ENCODE measurements around the gene MGMT.

Gene MGMT

DNA sequence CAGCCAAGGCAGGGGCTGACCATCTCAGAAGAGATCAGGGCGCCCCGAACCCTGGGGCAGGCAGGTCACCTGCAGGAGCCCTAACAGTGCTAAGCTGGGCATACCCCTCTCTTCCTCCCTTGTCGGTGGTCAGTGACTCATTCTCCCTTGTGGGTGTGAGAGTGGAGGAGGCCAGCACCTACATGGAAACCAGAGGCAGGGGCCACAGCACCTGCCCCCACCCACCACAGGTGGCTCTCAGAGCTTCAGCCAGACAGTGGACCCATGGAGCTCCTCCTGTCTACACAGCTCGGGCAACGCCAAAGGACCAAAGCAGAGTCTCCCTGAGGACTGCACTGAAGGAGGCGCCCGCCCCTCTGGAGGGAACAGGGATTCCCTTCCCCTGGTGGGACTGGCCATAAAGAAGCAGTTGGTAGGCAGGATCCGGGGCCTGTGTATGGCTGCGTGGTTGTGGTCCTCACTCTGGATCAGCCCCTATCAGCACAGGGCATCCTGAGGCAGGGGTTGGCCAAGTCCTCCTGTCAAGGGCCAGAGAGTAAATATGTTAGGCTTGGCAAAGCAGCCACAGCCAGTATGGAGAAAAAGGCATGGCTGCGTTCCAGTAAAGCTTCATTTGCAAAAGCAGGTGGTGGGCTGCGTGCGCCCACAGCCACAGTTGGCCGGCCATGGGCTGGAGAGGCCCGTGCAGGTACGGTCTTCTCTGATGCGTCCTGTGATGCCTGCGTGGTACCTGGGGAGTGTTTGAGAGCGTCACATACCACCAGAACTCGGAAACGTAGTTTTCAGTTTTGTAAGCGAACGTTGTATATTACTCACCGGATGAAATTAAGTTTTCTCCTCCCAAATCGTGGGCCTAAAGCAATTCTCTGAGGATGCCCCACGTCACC lies 298.9 kb downstream of the MGMT start:
- DNase-seq, result no peak

DNA sequence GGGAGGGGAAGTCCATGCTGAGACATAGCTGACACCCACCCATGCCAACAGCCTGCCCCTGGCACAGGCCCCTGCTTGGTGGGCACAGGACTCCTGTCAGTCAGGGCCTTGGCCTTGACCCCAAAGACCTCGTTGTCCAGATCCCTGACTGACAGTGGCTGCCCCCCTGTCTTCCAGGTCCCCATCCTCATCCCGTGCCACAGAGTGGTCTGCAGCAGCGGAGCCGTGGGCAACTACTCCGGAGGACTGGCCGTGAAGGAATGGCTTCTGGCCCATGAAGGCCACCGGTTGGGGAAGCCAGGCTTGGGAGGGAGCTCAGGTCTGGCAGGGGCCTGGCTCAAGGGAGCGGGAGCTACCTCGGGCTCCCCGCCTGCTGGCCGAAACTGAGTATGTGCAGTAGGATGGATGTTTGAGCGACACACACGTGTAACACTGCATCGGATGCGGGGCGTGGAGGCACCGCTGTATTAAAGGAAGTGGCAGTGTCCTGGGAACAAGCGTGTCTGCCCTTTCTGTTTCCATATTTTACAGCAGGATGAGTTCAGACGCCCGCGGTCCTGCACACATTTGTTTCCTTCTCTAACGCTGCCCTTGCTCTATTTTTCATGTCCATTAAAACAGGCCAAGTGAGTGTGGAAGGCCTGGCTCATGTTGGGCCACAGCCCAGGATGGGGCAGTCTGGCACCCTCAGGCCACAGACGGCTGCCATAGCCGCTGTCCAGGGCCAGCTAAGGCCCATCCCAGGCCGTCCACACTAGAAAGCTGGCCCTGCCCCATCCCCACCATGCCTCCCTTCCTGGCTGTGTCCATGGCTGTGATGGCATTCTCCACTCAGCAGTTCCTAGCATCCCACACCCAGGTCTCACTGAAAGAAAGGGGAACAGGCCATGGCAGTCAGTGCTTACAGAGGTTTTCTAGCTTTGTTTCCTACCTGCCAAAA lies 299.8 kb downstream of the MGMT start:
- no peak for DNase-seq

DNA sequence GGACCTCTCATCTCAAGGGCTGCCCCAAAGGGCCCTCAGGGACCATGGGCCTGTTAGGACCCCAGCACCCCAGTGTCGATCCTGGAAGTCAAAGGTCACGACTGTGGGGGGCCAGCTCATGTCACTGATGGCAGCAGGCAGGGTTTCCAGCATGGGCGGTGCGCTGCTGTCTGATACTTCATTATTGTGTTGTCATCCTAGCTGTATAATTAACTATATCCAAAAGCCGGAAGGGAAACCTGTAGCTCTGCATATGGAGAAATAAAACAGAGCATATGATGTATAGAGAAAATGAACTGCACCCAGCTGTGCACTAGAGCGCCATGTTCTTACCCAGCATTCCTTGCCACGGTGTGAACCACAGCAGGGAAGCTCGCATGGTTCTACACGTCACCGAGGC lies 300.7 kb downstream of the MGMT start:
- no peak for DNase-seq

DNA sequence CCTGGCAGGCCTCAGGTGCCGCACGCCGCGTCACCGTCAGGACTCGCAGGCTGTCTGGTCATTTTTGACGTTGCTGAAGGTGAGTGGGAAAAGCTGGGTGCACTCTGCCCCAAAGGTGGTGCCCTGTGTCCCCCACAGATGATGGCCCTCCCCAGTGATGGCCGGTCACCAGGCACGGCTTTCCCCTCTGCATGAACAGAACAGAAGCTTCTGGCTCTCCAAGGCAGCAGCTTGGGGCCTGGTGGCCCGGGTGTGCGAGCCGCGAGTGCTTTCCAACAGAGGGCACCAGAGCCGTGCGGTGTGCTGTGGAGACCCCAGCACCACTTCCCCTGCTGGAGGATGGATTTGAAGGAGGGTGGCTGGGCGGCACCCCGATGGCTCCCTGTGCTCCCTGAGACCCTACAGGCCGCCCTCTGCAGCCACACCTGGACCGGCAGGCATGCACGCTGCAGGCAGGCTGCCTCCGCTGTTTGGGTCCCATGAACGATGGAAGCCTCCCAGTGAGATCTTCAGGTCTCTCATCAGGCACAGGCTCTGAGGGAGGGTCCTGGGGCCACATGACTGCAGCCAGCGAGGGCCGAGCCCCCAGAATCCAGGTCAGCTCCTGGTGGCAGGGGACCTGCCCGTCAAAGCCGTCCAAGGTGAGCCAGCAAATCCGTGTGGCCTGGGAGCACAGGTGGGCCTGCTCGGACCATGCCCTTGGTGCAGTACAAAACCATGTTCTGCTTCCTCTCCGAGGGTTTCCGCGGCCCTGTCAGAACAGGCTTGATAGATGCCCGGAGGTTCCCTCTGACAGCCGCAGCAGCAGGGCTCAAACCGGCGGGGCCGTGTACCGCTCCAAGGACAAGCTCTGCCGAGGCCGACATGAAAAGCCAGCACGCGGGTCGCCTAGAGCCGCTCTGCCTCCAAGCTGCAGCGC lies 301.7 kb downstream of the MGMT start:
- DNase-seq, result no peak

DNA sequence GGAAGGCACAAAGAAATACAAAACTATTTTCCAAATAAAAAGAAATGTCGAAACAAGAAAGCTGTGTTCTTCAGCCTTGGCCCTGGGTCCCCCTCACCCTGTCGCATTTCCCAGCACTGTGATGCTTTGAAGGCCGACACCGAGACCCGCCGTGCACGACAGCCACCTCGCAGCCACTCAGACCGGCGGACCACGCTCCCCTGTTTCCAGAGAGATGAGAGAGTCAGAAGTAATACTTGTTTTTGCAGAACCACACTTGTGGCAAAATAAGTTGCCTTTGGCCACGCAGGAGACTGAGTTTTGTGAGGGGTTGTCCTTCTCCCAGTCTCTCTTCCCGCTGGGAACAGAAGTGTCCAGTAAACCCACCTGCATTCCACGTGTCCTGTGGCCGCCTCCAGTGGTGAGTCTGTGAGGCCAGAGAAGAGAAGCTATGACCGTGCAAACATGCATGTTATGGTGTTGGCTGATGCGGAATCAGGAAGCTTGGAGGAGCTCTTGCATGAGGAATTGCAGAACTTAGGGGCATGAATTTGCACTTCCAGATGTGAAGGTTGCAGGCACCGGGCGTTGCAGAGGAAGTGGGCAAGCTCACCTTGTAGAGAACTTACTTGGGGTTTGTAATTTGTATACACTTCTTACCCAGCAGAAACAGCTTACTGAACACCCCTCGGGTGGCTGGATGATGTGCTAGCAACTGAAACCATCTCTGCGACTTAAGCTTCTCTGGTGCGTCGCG lies 302.5 kb downstream of the MGMT start:
- no peak for DNase-seq

DNA sequence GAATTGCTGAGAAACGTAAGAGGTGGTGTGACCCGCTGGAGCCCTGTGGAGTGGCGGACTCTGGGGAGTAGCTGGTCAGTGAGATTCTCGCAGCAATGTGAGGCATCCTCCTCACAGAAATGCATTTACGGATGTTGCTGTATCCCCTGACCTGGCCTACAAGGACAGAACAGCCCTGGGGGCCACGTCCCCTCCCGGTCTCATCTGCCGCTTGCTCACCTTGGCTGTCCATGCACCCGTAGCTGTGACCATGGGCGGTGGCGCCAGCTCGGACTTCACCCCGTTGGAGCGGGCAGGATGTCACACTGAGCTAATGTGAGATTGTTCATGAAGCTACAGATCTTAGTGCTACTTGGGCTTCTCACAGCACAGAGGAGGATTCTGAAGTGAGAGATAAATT lies 303.2 kb downstream of the MGMT start:
- no peak for DNase-seq

DNA sequence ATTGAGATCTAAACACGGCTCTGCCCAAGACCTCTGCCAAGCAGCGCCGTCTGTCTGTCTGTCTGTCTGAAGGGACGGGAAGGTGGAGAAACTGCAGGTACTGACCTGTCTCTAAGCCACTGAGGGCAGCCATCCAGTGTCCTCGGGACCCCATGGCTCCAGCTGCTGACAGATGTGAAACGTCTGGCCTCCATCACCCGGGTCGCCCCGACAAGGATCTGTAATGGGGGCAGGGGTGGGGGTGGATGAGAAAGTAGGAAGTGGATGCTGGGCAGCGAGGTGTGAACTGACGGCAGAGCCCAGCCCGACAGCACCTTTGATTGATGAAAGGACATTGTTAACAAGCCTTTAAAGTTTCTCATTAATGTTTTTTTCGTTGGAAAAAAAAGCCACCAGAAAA lies 304.0 kb downstream of the MGMT start:
- no peak for DNase-seq

DNA sequence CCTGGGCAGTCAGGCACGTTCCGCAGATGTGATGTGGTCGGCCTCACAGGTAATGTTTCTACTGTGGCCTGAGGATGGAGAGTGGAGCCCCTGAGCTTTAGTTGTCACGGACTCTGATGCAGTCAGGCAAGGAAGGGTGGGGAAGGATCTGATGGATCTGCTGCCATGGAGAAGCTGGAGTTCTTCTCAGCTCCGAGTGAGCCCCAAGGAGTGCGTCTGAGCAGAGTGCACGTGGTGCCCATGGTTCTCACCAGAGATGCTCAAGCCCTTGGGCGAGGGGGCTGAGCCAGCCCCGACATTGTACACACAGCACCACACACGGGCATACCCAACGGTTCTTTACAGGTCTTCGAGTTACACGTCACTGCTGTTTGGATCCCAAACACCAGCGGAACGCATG lies 304.5 kb downstream of the MGMT start:
- DNase-seq, result no peak

DNA sequence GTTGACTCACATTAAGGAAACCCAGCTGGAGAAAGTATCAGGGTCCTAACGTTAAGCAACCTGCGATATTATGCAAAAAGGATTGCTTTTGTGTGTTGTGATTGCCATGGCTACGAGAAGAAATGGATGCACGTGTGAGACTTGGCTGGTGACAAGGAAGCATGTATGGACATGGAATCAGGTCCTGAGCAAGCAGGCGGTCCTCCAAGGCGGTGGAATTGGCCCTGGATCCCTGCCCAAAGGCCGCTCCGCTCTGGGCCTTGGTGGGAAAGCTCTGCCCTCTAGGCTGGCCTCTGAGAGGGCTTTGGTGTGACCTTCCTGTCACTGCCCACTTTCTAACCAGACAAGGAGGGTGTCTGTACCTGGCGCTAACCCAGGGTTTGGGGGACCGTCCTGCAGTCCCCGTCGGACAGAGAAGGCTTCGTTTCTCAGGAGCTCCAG lies 305.0 kb downstream of the MGMT start:
- no peak for DNase-seq

DNA sequence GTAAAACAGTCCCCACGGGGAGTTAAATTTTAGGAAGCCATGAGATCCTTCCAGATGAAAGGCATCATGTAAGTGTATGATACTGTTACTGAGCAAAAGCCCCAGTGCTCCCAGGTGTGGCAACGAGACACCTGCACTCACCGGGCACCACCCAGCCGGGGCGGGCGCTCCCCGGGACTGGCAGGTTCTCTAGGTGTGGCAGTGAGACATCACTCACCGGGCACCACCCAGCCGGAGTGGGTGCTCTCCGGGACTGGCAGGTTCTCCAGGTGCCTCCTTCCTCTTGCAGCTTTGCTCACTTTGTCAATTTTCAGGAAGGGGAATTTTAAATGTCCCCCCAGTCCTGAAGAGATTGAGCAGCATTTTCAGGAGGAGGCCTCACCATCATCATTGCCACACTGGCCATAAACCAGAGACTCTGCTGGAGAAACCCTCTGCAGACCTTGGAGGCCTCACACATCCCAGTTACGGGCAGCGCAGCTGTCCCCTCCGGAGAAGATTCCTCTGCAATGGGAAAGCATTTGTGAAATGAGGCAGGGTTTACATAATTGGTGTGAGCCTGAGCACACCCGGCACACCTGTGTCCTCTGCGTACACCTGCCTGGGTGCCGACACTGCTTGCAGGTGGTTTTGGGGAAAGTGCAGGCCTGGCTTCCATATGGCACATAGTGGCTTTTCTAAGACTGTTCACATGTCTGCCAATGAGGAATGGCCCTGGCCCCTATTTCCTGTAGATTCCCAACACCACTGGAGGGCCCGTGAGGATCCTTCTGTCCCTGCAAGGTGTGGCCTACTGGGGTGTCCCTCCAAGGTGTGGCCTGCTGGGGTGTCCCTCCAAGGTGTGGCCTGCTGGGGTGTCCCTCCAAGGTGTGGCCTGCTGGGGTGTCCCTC lies 305.7 kb downstream of the MGMT start:
- DNase-seq, result no peak

DNA sequence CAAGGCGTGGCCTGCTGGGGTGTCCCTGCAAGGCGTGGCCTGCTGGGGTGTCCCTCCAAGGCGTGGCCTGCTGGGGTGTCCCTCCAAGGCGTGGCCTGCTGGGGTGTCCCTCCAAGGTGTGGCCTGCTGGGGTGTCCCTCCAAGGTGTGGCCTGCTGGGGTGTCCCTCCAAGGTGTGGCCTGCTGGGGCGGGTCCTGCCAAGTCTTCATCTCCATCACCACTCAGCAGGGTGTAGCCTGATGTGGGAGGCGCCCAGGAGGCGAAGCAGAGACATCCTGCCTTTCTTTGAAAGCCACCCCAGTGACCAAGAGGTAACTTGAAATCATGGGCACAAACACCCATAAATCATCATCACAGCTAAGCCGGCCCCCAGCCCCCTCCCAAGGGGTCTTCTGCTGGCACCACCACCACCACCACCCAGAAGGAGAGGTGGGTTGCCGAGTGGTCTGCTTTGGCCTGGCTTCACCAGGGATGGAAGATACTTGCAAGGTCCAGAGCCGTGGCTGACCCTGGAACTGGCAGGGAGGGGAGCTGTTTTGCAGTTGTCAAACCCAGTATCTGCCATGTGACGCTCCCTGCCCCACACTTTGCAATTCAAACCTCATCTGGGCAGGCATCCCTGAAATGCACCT lies 306.4 kb downstream of the MGMT start:
- DNase-seq, result no peak

DNA sequence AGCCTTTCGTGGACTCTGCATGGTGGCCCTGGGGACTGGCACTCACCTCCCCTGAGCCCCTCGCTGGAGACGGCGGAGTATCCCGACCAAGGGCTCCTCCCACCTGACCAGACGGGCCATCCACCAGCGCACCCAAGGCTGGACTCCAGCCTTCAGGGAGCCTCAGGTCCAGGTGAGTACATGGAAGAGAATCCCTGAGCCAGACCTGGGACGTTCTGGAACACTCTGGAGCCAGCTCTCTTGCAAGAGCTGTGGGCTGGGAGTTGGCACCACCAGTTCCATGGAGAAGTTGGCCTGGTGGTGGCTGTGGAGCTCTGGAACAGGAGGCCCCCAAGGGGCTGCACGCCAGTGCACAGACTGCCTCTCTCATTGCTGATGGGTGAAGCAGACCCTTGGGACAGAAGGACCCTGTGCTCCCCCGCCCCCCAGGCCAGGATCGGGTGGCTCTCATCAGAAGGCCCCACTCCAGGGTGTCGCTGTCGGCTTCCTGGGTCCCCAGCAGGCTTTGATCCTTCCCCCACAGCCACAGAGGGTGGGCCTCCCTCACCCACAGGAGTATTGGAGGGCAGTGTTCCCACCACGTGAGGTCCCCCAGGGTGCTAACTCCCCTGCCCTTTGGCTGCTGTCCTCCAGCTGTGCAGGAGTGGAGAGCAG lies 307.2 kb downstream of the MGMT start:
- no peak for DNase-seq

DNA sequence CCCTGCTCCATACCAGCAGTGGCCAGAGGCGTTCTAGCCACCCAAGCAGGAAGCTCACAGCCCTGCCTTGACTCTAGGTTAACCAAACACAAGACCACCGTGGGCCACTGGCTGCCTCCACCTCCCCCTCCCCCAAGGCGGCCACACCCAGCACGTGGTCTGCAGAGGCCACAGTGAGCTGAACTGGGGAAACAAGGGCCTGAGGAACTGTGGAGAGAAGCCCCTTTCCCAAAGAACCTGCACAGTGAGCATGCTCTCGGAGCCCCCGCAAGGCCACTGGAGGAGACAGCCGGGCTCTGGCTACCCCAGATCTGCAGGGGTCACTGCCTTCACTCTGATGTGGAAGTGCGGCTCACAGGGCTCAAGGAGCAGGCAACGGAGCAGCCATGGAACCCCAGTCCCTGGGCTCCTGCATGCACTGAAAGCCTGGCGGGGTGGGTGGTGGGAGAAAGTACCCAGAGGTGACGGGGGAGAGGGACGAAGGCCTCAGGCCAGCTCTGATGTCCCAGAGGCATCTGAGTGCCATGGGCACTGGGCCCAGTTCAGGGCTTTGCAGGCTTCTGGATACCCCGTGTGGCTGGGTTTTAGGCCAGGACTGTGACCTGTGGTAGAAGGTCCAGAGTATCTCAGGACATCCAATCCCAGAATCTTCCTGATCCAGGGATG lies 307.8 kb downstream of the MGMT start:
- DNase-seq, result no peak

DNA sequence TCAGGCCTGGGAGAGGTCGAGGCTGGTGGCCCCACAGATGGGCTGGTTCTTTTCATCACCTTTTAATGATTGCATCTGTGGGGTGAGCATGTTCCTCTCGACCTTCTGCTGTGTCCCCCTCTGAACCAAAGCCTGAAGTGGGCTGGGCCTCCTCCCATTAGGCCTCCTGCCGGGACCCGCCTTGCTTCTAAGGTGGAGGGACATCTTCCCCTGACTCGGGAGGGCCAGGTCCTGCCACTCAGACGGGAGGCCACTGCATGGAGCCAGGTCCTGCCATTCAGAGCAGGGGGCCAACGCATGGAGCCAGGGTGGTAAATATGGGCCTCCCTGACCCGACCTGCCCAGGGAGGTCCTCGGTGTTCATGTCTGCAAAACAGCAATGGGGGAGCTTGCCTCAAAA lies 308.6 kb downstream of the MGMT start:
- DNase-seq, result no peak

DNA sequence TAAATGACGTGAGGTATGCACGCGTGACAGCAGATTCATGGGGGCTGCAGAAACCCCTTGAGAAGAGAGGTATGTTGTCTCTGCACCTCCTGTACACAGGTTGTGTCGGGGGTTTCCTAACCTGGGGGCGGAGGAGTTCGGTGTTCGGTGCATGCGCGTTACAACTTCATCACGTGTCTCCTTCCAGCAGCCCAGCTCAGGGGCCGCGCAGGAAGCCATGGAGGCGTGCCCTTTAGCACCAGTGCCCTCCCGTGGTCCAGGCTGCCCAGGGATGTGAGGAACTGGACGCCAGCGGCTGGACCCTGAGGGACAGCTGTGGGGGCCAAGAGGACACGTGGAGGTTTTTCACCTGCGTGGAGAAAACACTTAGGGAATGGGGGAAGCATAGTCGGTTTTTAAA lies 310.6 kb downstream of the MGMT start:
- DNase-seq, result no peak

DNA sequence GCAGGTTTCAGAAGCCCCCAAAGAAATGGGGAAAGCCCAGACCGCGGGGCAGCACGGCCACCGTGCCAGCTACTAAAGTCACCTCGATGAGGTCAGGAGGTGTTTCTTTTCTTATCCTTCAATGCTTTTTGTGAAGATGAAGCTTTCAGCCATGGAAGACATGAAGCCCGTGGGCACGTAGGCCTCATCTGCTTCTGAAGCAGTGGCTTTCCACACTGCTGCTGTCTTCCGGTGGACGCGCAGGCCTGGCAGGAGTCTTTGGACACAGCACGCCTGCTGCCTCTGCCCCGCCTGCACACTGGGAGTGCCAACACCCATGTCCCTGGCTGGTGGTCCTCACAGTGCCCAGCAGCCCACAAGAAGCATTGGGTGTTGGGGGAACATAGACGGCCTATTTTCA lies 311.5 kb downstream of the MGMT start:
- no peak for DNase-seq

DNA sequence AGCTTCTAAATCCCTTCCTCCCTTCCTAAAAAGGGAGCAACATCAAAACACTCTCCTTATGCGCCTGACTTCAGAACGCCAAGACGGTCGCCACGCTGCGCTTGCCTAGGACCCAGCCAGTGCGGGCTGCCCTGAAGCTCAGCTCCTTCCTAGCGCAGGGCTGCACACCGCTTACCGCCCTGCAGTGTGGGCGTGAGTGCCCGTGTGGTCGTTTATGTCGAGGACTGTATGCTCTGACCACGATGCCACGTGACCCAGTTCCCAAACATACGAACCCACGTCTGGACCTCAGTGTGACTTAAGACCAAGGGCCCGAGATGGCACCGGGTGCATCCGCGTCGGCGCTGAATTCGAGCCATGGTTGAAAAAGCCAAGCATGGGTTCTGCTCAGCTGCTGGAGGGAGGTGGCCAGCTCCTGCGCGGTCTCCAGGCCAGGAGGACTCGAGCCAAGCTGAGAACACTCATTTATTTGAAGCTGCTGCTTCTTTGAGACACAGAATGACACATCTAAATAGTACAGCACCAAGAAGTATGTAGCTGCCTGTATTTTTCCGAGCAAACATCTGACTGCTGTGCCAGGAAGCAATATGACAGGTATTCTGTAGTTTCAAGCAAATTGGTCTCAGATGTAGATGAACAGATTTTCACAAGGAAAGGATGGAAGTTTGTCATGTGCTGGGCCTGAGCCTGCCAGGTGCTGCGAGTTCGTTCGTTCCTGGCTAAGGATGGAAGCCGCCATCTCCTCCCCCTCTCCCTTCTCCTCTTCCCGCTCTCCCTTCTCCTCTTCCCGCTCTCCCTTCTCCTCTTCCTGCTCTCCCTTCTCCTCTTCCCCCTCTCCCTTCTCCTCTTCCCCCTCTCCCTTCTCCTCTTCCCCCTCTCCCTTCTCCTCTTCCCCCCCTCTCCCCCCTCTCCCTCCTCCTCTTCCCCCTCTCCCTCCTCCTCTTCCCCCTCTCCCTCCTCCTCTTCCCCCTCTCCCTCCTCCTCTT lies 312.4 kb downstream of the MGMT start:
- no peak for DNase-seq

DNA sequence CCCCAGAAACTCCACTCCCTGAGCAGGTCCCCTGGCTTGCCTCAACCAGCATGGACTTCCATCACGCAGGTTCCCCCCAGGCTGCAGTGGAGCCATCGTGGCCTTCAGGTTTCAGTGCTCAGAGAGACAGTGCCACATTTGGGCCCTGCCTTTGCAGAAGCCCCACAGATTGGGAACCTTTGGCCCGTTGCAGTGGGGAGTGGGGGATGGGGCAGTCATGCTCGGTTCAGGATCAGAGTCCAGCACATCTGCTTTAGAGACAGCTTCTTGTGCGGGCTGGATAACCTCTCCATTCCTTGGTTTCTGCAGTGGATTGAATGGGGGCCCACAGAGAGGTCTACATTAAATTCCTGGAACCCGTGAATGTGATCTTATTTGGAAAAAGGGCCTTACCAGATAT lies 313.2 kb downstream of the MGMT start:
- no peak for DNase-seq

All from hippocampal formation (tissue), 2 donors.